GM12873 (cell line): ENCODE results near the gene FAM107B.

Source experiments
- CTCF ChIP-seq: IDR thresholded peaks from 2 replicates; pipeline ENCODE4 v1.5.1; 2012; ENCODE audit warnings: low read depth, mild to moderate bottlenecking, moderate library complexity, low read length, control low read depth; ENCODE audit not compliant: insufficient read depth; ENCODE audit errors: missing control alignments

FAM107B gene

GRCh38 chr10:14604181-14605142, 170.2 kb downstream of the FAM107B start:
- TF ChIP-seq CTCF = no peak

GRCh38 chr10:14603534-14604102, 171.1 kb downstream of the FAM107B start:
- TF ChIP-seq CTCF = no peak

GRCh38 chr10:14602807-14603533, 171.7 kb downstream of the FAM107B start:
- TF ChIP-seq CTCF = no peak

DNA sequence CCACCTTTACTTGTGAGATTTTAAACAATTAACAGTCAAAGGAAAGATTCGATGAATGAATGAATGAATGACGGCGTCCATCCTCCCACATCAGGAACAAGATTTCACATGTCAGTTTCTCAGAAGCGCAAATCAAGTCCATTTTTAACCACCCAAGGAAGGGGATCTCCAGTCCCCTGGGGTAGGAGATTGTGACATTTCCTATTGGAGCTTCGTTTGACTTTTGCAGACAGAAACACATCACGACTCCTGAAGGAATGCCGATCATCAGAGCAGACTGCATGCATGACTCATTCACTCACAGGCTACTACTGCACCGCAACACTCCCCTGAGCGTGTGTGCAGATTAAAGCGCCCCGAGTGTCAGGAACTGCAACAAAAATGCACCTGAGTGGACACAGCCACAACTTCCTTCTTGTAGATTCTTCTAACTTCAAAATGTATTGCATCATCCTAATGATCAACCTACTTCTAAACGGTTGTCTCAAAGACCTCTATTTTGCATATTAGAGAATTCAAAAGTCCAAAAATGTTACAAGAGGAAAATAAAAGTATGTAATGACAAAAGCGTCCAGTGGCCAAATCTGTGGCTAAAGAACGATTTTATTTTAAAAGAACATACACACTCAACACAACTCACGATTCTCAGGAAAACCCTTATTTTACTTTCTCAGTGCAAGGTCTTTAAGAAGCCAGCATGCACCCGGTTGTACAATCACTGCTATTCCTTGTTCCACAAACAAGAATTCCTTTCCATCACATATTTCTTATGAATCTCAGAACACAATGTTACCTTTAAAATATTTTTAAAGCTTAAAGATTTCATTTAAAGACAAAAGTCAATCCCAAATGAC, 172.6 kb downstream of the FAM107B start:
- TF ChIP-seq CTCF = no peak

DNA sequence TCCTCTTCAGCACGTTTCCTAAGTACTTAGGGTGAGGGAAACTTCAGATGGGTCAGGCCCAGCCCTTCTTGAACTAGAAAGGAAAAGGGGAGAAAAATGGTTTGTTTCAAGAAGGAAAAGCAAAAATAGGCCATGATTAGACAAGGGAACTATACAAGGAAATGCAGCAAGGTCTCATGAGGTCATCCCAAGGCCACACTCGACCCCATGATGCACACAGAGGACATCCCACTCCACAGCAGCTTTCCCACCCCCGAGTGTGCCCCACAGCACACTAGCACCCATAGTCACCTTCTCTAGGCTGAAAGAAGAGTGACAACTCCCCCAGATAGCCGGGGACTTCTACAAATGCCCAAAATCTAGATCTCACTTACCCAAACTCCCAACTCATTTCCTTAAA, 173.4 kb downstream of the FAM107B start:
- no peak for TF ChIP-seq CTCF

- TF ChIP-seq CTCF = no peak
These were observed 174.6 kb downstream of the FAM107B start for GRCh38 chr10:14600065-14600464.
